ENCODE data around the gene ST7L.

The ST7L gene

GRCh38 chr1:112515311-112516009 is 103.5 kb downstream of the ST7L start:
- DNase-seq (ENCODE audit: low spot score): no peak

DNA sequence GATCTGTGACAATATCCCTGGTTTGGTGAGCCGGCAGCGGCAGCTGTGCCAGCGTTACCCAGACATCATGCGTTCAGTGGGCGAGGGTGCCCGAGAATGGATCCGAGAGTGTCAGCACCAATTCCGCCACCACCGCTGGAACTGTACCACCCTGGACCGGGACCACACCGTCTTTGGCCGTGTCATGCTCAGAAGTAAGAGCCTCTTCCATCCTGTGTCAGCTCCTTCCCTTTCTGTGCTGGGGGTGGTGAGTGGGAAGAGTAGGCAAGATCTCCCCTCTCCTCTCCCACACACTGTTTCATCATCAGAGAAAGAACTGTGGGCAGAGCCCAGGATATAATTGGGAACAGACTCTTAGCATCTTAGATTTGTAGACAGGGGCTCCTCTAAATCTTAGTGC is 104.0 kb downstream of the ST7L start:
- no peak for DNase-seq (ENCODE audit: low spot score)

- DNase-seq (ENCODE audit: low spot score): no peak
Observed at GRCh38 chr1:112513112-112513870, 105.7 kb downstream of the ST7L start.

DNA sequence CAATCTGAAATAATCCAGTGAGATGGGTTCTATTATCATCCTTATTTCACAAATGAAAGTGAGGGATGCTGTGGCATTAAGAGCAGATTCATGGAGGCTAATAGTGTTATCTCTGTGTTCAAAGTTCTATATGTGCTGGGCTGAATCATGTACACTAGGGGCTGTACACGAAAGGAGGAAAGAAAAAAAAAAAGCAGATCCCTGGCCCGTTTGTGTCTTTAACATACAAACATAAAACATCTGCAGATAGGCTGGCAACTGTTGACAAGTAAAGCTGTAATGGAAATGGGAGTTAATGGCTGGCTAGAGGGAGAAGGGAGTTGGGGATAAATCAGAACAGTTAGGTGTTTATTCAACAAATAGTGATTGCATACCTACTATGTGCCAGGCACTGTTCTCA is 107.0 kb downstream of the ST7L start:
- no peak for DNase-seq (ENCODE audit: low spot score)

GRCh38 chr1:112510340-112510739 is 108.6 kb downstream of the ST7L start:
- no peak for DNase-seq (ENCODE audit: low spot score)

DNA sequence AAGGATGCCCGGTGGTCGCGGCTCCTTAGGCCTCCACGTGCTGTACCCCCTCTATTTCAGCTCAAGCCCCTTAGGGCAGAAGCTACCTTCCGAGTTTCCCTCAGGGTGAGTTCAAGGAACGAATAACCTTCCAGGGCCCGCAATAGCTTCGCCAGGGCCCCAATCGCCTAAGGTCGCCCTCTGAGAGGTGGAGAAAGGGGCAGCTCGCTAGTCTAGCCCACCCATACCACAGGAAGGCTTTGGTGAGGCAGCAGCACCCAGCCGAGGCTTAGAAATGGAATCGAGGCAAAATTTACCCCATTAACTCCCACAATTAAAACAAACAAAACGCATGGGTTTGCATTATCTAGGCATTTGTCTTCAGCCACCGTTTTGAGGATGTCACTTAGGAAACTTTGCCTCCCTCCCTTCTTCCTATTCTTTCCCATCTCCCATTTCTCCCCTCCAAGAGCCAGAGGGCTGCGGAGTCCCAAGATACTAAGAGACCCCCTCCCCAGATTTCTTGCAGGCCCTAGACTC is 109.2 kb downstream of the ST7L start:
- DNase-seq (ENCODE audit: low spot score): no peak

DNA sequence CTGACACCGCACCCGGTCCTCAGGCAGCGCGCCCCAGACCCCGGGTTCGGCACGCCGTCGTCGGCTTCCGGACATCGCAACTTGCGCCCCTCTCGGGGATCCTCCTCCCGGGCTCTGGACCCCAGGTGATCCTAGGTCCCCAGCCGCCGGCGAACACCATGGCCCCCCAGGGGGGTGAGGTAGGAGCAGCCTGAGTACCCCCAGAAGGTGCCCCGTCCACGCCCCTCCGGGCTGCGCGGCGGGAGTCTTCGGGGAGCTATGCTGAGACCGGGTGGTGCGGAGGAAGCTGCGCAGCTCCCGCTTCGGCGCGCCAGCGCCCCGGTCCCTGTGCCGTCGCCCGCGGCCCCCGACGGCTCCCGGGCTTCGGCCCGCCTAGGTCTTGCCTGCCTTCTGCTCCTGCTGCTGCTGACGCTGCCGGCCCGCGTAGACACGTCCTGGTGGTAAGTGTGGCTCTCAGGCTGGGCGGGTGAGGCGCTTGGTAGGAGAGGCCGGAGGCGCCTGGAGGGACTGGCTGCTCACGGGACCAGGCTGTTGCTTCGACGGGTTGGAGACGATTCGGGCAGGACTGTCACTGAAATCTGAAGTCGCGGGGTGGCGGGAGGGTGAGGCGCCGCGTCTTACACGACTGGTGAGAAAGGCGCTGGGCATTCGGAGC is 109.8 kb downstream of the ST7L start:
- DNase-seq (ENCODE audit: low spot score): no peak

DNA sequence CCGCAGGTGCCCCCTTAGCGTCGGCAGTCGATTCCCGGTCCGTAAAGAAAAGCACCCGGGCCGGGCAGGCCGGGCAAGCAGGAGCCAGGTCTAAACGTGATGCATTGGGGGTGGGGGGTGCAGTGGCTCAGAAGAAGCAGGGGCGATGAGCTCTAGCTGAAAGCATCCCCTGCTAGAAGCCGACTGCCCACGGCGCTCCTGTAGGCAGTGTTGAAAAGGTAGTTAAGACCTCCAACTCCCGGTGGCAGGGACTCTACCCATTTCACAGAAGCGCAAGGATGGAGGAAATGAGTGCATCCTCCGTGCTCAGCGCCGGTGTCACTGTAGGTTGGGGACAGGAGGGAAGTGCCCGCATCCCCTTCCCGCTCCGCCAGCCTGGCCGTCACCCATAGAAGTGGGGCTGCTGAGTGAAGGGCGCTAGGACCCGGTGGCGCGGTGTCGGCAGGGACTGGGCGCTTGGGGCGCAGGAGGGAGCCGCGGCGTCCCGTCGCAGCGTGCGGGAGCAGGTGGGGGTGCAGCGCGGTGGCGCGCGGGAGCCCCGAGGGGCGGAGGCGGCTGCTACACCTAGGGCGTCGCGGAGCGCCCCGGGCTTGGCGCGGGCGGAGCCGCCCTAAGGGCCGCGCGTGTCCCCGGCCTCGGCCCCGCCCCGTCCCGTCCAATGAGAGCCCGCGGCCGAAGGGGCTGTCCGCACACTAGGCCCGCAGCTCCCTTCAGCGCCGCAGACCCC is 110.5 kb downstream of the ST7L start, which contains the start of gene WNT2B:
Gene WNT2B, plus strand, starts transcription at position 688 of the 727 bp plus-strand sequence. CDS start 298 bp downstream, outside the sequence.
- peak; percentile 41 for DNase-seq (ENCODE audit: low spot score)

GRCh38 chr1:112507921-112508277 is 111.0 kb downstream of the ST7L start:
- no peak for DNase-seq (ENCODE audit: low spot score)

- no peak for DNase-seq (ENCODE audit: low spot score)
Observed at GRCh38 chr1:112507336-112507735, 111.6 kb downstream of the ST7L start.

DNA sequence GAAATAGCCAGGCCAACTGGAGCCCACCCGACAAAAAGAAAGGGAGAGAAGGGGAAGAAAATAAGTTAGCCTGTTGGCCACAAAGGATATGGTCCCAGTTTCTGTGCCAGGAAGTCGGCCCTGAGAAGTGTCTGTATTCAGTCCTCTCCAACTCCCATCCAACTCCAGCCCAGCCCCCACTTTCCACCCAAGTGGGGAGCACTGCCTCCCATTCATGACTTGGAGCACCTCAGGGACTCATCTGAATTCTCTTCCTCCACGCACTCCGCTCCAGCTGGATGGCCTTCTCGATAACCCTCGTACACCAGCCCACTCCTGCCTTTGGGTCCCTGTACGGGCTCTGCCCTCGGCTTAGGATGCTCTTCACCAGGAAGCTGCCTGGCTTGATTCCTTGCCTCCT is 112.2 kb downstream of the ST7L start:
- no peak for DNase-seq (ENCODE audit: low spot score)

DNA sequence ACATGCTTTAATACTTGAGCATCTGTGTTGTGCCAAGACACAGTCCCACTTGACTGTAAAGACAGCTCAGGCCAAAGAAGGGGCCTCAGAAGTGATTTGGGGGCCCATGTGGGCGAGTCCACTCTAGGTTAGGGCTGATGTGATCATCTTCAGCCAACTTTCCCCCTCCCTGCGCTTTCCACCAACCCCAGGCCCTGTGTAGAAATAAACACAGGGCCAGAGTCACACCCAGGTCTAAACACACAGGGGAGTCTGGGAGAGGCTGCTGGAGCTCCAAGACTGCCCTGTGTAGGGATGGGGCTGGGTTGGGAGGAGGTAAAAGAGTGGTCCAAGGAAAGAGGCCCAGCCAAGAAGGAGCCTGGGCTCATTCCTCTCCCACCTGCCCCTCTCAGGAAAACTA is 112.6 kb downstream of the ST7L start:
- DNase-seq (ENCODE audit: low spot score): no peak

GRCh38 chr1:112505878-112506277 is 113.1 kb downstream of the ST7L start:
- DNase-seq (ENCODE audit: low spot score): no peak

- no peak for DNase-seq (ENCODE audit: low spot score)
Observed at GRCh38 chr1:112505400-112505785, 113.5 kb downstream of the ST7L start.

DNA sequence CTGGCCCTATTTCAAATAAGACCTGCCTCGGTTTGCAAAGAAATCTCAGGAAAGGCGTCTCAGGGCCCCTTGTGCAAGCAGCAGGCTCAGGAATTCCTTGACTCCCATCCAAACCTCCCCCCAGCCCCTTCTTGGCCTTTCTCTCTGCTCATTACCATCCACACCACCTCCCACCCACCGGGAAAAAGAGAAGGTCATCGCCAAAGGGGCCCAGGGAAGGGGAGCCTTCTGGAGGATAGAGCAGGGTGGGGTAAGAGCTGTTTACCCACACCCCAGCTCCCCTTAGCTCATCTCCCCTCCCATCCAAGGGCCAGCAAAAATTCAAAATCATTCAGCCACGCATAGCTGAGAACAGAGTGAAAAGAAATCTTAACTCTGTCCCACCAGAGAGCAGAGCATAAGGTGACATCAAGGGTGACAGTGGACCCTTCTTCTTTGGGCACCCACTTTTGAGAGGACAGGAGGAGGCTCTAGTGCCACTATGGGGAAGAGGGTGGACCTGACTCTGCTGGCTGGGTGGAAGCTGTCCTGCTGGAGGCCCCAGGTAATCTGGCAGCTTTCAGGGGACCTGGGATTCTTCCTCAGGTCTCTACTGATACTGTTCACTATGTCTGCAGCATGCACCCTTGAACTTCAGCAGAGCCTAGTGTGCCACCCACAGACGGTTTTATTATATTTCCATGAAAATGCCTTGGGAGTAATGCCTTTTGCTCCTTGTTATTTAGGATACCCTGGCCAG is 114.1 kb downstream of the ST7L start:
- no peak for DNase-seq (ENCODE audit: low spot score)

- no peak for DNase-seq (ENCODE audit: low spot score)
Observed at GRCh38 chr1:112504001-112504660, 114.8 kb downstream of the ST7L start.

DNA sequence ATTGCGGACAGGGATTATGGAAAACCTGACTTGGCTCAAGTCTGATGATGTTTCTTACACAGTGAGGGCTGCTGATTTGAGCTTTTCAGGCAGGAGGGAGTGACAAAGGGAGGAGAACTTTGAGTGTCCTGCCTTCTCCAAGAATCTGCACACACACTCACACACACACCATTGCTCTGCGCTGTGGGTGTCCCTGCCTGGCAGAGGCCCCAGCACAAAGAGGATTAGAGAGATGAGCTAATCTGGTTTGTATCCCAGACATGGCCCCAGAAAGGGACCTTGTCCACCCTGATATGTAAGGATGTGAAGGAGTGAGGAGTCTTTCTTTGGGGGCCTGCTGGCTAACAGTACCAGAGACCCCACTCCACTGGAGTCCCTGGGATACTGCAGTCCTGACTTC is 116.1 kb downstream of the ST7L start:
- no peak for DNase-seq (ENCODE audit: low spot score)

DNA sequence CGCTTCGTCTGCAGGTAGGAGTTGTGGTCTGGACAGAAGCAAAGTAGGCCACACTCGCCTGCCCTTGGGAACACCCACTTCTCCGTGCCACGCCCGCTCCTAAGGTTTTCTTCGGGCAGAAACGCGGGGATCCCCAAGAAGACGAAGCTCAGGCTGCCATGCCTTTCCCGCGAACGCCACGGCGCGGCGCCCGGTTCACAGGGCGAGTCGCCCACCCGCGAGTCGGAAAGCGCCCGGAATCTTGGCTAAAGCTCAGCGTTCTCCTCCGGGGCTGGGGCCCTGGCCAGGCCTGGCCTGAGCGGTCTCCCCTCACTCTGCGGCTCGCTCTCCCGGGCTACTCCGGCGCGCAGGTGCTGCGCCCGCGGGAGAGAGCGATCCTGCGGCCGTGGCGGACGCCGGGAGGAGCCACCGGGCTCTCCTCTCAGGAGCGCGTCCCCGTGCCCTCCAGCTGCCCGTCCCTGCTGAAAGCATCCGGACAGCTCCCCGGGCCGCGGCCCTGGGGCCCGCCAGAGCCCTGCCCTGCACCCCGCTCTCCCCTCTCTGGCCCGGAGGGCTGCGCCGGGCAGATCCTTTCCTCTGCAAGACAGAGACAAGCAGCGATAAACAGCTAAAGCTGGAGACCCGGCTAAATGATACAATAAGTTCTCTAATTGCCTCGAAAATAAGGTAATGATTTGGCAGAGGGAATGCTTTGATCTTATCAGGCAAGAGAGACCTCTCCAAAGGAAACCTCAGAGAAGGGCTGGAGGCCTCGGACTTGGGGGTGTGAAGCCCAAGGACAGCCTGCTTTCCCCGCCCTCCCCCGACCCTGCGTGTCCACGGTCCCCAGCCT is 116.9 kb downstream of the ST7L start:
- peak; percentile 42 for DNase-seq (ENCODE audit: low spot score)

DNA sequence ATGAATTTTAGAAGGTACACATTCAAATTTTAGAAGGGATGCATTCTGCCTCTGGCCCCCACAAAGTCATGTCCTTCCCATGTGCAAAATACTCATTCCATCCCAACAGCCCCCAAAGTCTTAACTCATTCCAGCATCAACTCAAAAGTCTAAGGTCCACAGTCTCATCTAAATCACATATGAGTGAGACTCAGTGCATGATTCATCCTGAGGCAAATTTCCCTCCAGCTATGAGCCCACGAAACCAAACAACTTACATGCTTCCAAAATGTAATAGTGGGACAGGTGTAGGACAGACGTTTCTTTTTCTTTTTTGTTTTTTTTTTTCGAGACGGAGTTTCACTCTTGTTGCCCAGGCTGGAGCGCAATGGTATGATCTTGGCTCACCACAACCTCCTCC is 122.7 kb downstream of the ST7L start:
- DNase-seq (ENCODE audit: low spot score): no peak

- DNase-seq (ENCODE audit: low spot score): no peak
Observed at GRCh38 chr1:112493351-112493750, 125.6 kb downstream of the ST7L start.
